Measurements from ENCODE around the gene WFDC6.
"Not testable (repeated sequence)": the region's sequence is repeated elsewhere in the genome, so short reads cannot be mapped to it uniquely, and the experiment has no call there.

WFDC6 gene

DNA sequence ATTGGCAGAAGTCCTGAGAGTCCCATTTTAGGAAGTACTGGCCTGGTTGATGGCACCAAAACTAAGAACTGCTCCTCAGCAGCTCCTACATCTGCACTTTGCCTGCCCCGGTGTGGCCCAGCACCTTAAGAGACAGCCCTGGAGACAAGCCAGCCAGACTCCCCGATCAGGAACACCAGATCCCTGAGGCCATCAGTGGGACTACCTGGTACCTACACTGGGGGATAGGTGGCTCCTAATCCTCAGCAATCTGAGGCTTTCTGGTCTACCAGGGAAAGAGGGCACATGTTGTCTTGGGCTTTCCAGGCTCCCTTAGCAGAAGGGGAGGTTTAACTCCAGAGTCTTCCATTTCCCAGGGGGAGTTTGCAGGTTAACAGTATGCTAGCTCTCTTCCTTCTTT is at the start of gene WFDC6:
WFDC6 (minus strand) TSS at position 101 of the 400 bp plus-strand sequence; CDS start at position 26, 75 bp downstream.
- no peak for DNase-seq

DNA sequence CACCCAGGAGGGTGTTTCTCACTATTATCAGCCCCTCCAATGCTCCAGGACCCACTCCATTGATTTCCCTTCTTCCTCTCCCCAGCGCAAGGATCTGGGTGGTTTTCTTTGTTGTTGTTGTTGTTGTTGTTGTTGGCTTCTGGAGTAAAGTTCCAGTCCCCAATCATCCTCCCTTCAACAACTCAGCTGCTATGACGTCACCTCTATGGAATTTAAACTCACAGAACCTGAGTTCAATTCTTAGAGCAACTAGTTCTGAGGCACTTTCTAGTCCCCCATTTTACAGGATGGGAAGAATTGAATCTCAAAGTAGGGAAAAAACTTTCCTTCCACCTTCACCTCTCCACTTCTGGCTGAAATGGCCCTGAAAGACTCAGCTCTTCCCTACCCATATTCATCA is 49.5 kb upstream of the WFDC6 start:
- no peak for DNase-seq

DNA sequence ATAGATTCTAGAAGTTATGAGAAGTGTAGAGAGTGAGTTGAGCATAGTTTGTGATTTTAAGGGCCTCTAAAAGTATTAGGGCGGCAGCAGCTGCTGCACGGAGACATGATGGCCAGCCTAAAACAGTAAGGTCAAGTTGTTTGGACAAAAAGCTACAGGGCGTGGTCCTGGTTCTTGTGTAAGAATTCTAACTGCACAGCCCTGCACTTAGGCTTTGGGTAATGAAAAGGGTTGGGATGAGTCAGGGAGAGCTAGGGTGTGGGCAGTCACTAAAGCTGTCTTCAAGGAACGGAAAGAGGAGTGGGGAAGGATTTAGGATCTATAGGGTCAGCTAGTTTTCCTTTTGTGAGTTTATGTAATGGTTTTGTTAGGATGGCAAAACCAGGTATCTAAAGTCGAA is 46.7 kb upstream of the WFDC6 start:
- not testable (repeated sequence) for DNase-seq

DNA sequence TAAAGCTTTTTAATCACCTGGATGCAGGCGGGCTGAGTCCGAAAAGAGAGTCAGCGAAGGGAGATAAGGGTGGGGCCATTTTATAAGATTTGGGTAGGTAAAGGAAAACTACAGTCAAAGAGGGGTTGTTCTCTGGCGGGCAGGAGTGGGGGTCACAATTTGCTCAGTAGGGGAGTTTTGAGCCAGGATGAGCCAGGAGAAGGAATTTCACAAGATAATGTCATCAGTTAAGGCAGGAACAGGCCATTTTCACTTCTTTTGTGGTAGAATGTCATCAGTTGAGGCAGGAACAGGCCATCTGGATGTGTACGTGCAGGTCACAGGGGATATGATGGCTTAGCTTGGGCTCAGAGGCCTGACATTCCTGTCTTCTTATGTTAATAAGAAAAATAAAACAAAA is 45.0 kb upstream of the WFDC6 start:
- DNase-seq = not testable (repeated sequence)

DNA sequence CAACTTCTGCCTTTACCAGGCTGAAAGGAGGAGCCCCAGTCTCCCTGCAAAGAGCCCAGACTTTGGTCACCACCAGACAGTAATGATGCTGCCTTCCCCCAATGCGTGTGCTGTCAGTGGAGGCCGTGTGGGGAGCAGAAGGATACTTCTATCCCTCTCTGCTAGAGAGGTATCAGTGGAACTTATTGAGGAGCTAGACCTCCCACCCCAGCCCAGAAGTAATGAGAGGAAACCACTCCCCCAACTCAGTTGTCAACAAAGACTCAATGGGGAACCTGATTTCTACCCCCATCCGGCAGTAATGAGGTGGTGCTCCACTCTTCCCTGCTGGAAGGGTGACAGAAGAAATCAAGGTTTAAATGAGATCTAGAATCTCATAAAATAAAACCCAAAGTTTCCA is 44.2 kb upstream of the WFDC6 start:
- no peak for DNase-seq

DNA sequence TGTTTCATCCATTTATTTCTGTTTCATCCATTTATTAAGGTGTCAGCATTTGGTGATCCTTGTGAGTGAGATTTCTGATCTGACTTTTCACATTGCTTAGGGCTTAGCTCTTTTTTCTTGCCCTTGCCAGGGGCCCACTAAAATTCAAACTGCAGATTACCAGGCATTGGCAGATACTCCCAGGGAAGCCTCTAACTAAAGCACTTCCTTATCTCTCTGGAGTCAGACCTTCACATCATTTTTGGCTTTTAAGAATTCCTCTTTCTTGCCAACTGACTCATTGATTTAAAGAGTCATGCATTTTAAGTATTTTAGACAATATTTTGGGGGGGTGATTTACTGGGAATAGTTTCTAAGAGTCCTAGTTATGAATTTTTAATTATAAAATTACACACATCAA is 42.4 kb upstream of the WFDC6 start:
- DNase-seq = no peak

DNA sequence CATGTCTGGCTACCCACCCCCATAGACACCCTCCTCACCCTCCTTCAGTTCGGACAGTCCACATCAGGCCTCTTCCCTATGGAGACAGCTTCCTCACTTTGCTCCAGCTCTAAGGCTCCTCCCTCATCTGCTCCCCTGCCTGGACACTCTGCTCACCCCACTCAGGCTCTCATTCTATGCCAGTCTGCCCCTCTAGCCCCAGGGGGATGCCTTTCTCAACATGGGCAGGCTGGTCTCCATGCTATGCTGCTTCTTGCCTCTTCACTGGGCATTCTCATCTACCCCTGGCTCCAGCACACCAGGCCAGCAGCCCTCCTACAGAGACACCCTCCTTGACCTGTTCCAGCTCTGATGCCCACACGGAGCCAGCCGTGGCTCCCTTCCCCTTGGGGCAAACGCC is 39.9 kb upstream of the WFDC6 start, which contains the start of gene WFDC8:
WFDC8 (minus strand) TSS at position 101 of the 400 bp plus-strand sequence; CDS start at position 64, 37 bp downstream.
- DNase-seq = no peak

DNA sequence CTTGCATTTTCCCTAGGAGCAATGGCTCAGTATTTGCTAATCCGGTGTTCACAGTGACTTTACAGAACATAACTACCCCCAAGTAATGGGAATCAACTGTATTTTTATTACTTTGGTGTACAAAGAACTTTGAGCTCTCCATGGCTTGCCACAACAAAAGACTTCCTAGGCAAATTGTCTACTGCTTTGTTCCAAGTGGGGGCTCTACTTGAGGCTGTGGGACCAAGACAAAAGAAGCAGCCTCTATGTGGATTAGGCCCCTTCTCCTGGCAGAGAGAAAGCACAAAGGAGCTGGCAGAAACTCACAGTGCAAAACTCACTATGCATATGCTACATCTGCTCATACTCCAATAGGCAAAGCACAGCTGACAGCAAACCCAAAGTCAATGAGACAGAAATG is 38.9 kb upstream of the WFDC6 start:
- no peak for DNase-seq

DNA sequence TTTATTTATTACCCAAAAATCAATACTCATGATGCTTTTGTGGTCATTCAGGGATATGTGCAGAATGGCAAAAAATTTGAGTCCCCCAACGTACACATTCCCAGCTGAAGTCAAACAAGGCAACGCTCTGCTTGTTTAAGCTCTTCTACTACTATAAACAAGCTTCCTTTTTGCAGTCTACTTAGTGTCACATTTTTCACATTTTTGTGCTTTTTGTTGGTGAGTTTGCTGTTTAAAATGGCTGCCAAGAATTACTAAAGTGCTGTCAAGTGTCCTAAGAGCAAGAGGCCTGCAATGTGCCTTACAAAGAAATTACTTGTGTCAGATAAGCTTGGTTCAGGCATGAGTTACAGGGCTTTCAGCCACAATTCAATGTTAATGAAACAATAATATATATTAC is 37.7 kb upstream of the WFDC6 start:
- no peak for DNase-seq

DNA sequence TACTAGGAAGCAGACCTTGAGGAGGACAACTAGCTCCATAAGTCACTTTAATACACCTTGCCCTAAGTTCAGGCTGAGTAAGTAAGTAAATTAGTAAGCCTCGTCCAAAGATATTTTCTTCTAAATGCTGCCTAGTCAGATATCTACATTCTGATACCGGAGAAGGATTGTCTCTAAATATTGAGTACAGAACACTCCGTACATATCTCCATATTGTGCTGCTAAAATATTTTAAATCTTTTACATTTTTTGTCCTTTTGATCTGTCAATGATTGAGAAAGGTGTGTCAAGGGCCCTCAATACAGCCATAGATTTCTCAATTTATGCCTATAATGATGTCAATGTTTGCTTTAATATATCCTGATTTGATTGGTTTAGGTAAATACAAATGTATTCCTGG is 36.6 kb upstream of the WFDC6 start:
- no peak for DNase-seq

DNA sequence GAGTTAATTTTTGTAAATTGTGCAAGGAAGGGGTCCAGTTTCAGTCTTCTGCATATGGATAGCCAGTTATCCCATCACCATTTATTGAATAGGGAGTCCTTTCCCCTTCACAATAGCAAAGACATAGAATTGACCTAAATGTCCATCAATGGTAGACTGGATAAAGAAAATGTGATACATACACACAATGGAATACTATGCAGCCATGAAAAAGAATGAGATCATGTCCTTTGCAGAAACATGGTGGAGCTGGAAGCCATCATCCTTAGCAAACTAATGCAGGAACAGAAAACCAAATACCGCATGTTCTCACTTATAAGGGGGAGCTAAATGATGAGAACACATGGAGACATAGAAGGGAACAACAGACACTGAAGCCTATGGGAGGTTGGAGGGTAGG is 30.4 kb upstream of the WFDC6 start:
- DNase-seq = not testable (repeated sequence)

DNA sequence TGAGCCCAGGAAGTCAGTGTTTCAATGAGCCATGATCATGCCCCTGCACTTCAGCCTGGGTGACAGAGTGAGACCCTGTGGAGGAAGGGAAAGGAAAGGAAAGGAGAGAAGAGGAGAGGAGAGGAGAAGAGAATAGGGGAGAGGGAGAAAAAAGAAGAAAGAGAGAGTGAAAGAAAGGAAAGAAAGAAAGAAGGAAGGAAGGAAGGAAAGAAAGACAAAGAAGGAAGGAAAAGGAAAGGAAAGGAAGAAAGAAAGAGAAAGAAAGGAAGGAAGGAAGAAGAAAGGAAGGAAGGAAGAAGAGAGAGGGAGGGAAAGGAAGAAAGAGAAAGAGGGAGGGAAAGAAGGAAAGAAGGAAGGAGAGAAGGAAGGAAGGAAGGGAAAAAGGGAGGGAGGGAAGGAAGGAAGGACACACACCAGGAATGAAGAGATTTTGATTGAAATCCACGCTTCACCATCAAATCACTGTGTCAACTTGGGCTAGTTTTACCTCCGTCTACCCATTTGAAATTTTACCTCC is 25.5 kb upstream of the WFDC6 start:
- no peak for DNase-seq

DNA sequence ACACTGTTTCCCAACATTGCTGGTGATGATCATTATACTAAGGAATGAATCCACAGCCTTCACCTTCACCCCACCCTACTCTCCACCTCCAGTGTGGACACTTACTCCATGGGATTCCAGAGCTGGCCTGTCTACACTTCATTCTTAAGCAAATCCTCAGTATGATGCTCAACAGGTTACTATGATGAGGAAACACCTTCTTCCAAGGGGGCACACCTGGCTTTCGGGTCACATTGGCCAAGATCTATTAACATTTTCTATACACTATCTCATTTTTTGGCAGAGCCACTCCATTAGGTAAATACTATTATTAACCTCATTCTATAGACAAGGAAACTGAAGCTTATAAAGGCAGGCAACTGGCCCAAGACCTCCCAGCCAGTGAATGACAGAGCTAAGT is 15.9 kb upstream of the WFDC6 start:
- no peak for DNase-seq

DNA sequence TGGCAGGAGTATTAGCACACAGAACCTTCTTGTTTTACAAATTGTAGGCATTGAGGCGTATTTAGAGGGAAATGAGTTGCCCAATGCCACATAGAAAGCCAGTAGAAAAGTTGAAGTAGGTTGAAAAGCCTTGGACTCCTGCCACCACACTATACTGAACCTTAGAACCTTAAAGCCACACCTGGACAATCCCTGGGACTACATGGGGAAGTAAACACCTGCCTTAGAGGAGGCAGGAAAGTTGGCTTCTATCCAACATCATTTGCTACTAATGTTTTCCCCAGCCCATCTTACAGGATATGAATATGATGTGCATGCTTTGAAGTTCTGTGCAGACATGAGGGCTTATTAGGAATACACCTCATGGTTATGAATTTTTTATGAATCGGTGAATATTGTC is 13.2 kb upstream of the WFDC6 start:
- no peak for DNase-seq

DNA sequence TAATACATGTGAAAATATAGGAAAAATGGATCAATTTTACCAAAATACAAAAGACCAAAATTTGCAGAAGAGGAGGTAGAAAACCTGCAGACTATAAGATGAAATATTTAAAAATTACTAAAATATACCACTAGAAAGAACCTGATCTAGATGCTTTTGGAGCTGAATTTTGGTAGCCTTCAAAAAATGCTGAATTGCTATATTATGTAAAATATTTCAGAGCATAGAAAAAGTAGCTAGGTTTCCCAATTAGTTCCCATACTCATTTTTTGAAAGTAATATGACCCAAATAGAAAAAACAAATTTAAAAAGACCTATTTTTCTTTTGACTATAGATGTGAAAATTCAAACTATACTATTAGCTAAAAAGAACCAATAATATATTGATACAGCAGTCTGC is 11.5 kb upstream of the WFDC6 start:
- DNase-seq = no peak

DNA sequence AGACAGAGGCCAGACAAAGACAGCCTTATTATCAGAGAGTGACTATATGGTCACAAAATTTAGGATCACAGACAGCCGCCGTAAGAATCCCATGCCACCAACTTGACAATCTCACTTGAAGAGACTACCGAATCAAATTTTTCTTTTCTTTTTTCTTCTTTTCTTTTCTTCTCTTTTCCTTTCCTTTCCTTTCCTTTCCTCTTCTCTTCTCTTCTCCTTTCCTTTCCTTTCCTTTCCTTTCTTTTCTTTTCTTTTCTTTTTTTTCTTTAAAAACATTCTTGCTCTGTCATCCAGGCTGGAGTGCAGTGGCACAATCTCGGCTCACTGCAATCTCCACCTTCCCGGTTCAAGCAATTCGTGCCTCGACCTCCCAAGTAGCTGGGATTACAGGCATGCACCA is 9.1 kb upstream of the WFDC6 start:
- no peak for DNase-seq

DNA sequence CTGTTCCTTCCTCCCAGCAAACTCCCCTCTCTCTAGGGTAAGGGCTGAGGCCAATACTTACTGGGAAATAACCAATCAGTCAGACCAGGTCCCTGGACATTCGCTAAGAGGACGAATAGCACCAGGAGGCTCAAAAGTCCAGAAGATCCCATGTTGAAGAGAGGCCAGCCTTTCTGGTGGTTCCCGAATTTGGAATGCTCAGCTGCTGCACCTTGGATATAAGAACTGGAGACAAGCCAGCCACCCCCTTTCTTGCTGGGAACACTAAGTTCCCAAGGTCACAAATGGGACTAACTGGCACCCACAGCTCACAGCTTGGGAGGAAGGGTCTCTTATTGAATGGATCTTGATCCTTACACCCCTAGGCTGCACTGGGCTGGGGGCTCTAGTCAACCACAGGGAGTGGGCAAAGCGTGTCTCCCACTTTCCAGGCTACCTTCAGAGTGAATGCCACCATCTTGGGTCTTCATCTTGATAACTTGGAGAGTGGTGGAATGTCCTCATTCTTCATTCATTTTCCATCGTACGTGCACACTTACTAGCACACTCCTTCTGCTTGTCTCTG is 8.0 kb upstream of the WFDC6 start, which contains the start of gene EPPIN:
EPPIN (minus strand) TSS at position 196 of the 565 bp plus-strand sequence; CDS start at position 152, 44 bp downstream.
- DNase-seq = no peak

DNA sequence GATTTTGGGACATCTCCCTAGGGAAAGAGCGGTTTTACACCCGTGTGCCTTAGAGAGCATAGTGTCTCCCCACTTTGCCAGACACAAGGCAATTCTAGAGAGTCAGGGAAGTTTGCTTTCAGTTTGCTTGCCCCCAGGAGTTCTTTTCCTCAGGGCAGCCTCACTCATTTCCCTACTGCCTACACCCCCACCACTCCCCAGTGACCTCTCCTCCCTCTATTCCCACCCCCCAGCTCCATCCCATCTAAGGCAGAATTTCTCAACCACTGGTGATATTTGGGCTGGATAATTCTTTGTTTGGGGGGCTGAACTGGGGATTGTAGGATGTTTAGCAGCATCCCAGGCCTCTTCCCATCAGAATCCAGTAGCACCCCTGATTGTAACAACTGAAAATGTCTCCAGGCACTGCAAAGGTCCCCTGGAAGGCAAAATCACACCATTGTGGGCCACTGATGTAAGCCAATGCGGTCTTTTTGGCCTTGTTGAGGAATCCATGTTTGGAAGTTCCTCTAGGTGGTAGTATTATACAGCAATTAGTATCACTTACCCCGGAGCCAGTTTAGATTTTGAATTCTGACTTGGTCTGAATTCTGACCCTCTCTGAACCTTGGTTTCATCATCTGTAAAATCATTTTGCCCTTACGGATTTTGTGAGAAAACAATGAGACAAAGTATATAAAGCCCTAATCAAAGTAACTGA is 6.6 kb upstream of the WFDC6 start:
- DNase-seq = no peak

DNA sequence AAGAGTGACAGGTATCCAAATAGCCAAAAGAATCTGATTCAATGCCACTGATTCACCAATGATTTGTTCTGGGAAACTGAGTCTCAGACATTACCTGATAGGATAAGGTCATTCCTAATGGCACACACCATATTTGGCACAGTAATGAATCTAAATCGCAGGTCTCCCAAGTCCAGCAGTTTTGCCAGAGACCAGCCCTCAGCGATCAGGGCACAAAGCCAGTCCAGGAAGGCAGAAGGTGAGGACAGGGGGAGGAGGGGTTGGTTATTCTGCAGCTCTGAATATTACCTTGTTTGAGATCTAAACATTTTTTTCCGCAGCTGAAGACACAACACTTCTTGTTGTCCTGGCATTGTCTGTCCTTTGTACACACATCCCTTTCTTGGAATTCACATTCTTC is 6.1 kb upstream of the WFDC6 start:
- no peak for DNase-seq

DNA sequence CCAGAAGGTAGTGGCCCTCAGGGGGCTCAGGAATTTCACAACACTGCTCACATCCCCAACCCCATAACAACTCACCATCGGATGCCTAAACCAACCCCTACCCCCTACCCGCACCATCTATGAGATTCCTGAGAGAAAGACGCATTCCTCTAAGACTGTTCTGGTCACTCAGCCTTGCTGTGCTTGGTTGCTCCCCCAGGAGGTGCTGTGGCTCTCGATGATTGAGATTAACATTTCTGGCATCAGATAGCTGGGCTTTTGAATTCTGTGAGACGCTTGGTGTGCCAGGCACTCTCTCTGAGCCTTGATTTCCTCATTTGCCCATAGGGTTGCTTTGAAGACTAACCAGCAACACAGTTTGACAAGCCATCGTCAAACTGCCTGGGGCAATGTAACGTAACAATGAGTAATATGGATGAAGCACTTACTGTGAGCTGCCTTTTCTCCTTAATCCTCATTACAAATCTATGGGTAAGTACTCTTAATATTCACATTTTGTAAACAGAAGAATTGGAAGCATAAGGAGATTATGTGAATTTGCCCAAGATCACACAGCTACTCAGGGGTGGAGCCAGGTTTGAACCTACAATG is 978 bp downstream of the WFDC6 start:
- no peak for DNase-seq

DNA sequence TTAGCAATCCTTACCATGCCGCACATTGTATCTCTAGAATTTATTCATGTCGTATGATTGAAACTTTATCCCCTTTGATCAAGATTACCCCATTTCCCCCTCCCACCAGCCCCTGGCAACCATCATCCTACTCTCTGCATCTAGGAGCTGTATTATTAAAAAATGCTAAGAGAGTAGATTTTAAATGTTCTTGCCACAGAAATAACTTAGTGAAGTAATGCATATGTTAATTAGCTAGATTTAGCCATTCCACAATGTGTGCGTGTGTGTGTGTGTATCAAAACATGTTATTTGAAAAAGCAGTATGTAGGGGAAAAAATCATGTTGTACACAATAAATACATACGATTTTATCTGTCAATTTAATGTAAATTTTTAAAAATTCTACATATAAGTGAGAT is 12.0 kb downstream of the WFDC6 start:
- DNase-seq = no peak

DNA sequence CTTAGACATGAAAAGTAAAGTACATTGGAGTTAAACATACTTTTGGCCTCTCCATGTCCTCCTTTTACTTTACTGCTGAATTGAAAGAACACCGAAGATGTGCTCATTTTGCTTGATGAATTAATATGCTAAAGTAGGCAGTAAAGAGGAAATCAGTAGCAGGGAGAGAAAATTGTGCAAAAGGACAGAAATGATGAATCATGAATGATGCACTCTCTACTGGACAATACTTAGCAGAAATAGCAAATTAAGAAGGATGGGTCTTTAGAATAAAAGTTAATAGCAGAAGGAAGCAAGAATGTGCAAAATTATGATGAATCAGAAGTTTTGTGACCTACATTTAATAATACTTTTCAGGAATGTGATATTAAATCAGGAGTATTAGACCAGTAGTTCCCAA is 15.5 kb downstream of the WFDC6 start:
- DNase-seq = no peak

DNA sequence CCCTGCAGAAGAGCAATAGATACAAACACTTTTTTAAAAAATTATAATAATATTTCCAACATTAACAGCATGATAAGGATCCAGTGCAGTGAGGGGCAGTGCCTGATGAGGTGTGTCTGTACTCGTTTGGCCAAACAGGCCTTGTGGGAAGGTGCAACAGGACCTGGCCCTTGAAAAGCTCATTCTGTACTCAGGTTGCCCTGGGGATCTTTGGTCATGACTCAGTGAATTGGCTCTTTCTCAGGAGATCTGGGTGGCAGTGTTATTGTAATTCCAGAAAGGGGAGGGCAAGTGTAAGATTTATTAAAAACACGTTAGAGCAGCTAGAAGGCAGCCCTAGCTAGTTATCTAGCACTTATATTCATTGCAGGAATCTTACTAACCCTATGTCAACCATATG is 21.0 kb downstream of the WFDC6 start:
- DNase-seq = no peak
